Islet precursor cell (in vitro differentiated cells): ENCODE results near the gene RAB35.
"Not testable (repeated sequence)": the region's sequence is repeated elsewhere in the genome, so short reads cannot be mapped to it uniquely, and the experiment has no call there.

ENCODE experiments used
- DNase-seq: peaks from one replicate; pipeline ENCODE4 v3.0.0-alpha.2; 2018

Gene RAB35

GRCh38 chr12:120055231-120056000, 61.1 kb downstream of the RAB35 start:
- no peak for DNase-seq

GRCh38 chr12:120054293-120054692, 62.3 kb downstream of the RAB35 start:
- DNase-seq = no peak

- no peak for DNase-seq
Observed at GRCh38 chr12:120051535-120051934, 65.0 kb downstream of the RAB35 start.

- no peak for DNase-seq
Observed at GRCh38 chr12:120049426-120049825, 67.1 kb downstream of the RAB35 start.

DNA sequence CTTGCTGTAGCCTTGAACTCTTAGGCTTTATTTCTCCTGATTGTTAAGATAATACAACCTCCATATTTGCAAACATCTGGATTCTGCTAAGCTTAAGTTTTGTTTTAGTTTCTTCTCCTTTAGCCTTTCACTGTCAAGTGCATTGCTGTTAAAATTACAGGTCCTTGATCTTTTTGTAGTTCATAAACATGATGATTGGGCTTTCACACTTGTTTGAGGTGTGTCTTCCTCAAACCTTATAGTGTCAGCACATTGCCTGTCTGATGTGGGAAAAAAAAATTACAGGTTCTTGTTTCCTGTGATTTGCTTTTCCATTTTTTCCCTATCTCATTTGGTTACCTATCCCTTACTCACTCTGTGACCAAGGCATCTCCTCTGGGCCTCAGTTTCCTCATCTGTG, 68.3 kb downstream of the RAB35 start:
- DNase-seq = no peak

GRCh38 chr12:120047072-120047471, 69.5 kb downstream of the RAB35 start:
- no peak for DNase-seq

GRCh38 chr12:120045367-120045766, 71.2 kb downstream of the RAB35 start:
- not testable (repeated sequence) for DNase-seq
